KMS-11 (cell line): ENCODE data around the gene NINJ2.

ENCODE experiments used
- H2AFZ ChIP-seq: fragments of 200-600 bp; sonication (generic); 2 replicates; pipeline ENCODE4 v1.6.1; 2016; ENCODE audit warnings: antibody characterized with exemption, mixed run types, low read depth
- H3K27ac ChIP-seq: fragments of 200-600 bp; sonication (generic); 2 replicates; pipeline ENCODE4 v1.6.1; 2016; ENCODE audit warnings: mild to moderate bottlenecking, mixed run types
- H3K27me3 ChIP-seq: fragments of 200-600 bp; sonication (generic); 2 replicates; pipeline ENCODE4 v1.6.1; 2017; ENCODE audit warnings: mild to moderate bottlenecking, low read depth, mixed run types, moderate library complexity; ENCODE audit not compliant: insufficient read depth
- H3K36me3 ChIP-seq: fragments of 200-600 bp; sonication (generic); 2 replicates; pipeline ENCODE4 v1.6.1; 2017; ENCODE audit warnings: mild to moderate bottlenecking, mixed run types; ENCODE audit not compliant: insufficient read depth
- H3K4me1 ChIP-seq: fragments of 200-600 bp; sonication (generic); 2 replicates; pipeline ENCODE4 v1.6.1; 2016; ENCODE audit warnings: mild to moderate bottlenecking, low read depth, mixed run types; ENCODE audit not compliant: poor library complexity, severe bottlenecking
- H3K4me2 ChIP-seq: fragments of 200-600 bp; sonication (generic); 2 replicates; pipeline ENCODE4 v1.7.0; 2016; ENCODE audit warnings: mild to moderate bottlenecking, mixed run types
- H3K4me3 ChIP-seq: fragments of 200-600 bp; sonication (generic); IDR thresholded peaks from 2 replicates; pipeline ENCODE4 v1.6.1; 2017; ENCODE audit warnings: low read depth, low read length, mixed read lengths; ENCODE audit not compliant: insufficient read depth
- H3K79me2 ChIP-seq: fragments of 200-600 bp; sonication (generic); 2 replicates; pipeline ENCODE4 v1.6.1; 2016; ENCODE audit warnings: low read depth, mixed run types; ENCODE audit not compliant: insufficient read depth
- H3K9ac ChIP-seq: fragments of 200-600 bp; sonication (generic); 2 replicates; pipeline ENCODE4 v1.6.1; 2016; ENCODE audit warnings: mild to moderate bottlenecking, mixed run types
- H4K20me1 ChIP-seq: fragments of 200-600 bp; sonication (generic); 2 replicates; pipeline ENCODE4 v1.6.1; 2016; ENCODE audit warnings: mild to moderate bottlenecking, mixed run types; ENCODE audit not compliant: insufficient read depth
- TF ChIP-seq, protein P1 (sequence below): fragments of 200-600 bp; sonication (generic); conservative IDR thresholded peaks from 2 replicates; pipeline ENCODE4 v1.6.1; 2017; ENCODE audit warnings: low read depth, mild to moderate bottlenecking, antibody characterized with exemption, low read length, moderate library complexity, mixed read lengths

The NINJ2 gene

DNA sequence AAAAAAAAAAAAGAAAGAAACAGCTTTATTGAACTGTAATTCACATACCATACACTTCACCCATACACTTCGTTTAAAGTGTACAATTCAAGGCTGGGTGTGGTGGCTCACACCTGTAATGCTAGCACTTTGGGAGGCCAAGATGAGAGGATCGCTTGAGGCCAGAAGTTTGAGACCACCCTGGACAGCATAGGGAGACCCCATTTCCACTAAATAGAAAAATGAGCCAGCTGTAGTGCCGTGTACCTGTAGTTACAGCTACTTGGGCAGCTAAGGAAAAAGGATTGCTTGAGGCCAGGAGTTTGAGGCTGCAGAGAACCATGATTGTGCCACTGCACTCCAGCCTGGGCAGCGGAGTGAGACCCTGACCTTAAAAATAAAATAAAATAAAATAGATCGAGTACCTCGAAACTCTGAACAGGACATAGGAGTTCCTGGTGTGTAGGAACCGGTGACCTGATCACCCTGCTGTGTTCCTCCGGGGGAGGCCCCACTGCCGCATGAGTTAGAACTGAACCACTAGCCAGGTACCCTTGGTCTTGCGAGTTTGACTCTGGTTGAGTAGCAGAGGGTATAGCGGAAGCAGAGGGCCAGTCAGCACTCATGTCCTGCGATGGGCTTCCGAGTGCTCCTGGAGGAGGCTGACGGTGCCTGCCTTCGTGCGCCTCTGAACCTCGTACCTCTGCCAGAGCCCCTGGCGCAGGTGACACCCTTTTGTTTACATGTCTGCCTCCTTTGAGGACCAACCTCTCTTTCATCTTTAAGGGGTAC lies 123.5 kb downstream of the NINJ2 start:
- H3K79me2 ChIP-seq = no peaks in the 10 kb centered on the region
- no peak overlapping the region for H2AFZ ChIP-seq
- H3K36me3 ChIP-seq = no peaks in the 10 kb centered on the region
- H3K4me3 ChIP-seq = no peak overlapping the region
- TF ChIP-seq, protein P1, sequence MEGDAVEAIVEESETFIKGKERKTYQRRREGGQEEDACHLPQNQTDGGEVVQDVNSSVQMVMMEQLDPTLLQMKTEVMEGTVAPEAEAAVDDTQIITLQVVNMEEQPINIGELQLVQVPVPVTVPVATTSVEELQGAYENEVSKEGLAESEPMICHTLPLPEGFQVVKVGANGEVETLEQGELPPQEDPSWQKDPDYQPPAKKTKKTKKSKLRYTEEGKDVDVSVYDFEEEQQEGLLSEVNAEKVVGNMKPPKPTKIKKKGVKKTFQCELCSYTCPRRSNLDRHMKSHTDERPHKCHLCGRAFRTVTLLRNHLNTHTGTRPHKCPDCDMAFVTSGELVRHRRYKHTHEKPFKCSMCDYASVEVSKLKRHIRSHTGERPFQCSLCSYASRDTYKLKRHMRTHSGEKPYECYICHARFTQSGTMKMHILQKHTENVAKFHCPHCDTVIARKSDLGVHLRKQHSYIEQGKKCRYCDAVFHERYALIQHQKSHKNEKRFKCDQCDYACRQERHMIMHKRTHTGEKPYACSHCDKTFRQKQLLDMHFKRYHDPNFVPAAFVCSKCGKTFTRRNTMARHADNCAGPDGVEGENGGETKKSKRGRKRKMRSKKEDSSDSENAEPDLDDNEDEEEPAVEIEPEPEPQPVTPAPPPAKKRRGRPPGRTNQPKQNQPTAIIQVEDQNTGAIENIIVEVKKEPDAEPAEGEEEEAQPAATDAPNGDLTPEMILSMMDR = no peak
- no peaks in the 10 kb centered on the region for H3K4me1 ChIP-seq
- no peaks in the 10 kb centered on the region for H4K20me1 ChIP-seq
- no peak overlapping the region for H3K27ac ChIP-seq
- no peak overlapping the region for H3K4me2 ChIP-seq
- no peaks in the 10 kb centered on the region for H3K27me3 ChIP-seq
- H3K9ac ChIP-seq = no peak overlapping the region

DNA sequence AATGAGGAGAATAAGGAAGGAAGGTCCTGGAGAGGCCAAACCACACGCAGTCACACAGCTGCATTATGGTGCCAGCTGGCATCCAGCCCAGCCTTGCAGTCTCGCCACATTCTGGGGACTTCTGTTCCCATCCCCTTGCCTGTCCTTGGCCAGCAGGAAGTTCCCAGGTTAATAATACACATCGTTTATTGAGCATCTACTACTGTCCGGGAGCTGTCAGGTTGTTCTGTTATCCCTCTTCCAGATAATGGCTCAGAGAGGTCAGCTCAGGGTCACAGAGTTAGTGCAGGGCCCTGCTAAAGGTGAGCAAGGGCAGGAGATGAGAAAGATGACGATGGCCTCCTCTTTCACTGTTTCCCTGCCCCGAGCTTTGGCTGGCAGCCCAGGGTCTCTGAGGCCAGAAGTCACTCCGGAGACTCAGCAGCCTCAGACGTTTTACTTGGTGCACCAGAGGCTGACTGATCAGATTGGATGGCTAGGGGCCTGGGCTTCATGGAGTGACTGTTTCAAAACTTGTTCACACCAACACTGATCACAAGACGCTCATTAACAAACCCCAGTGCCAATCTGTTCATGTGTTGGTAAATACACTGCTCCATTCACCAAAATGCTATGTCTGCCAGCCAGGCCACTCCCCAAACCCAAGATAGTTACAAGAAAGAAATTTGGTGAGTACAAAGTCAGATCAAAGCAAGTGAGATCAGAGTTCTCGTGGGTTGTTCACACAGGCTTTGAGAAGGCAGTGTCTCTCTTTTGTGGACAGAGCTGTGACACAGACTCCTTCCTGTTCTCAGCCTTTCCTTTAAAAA lies 124.3 kb downstream of the NINJ2 start:
- no peaks in the 10 kb centered on the region for H4K20me1 ChIP-seq
- no peak overlapping the region for H3K27ac ChIP-seq
- TF ChIP-seq, protein P1 = no peak
- H3K9ac ChIP-seq = no peak overlapping the region
- no peak overlapping the region for H2AFZ ChIP-seq
- no peaks in the 10 kb centered on the region for H3K4me1 ChIP-seq
- H3K27me3 ChIP-seq = no peaks in the 10 kb centered on the region
- no peak overlapping the region for H3K4me2 ChIP-seq
- H3K79me2 ChIP-seq = no peaks in the 10 kb centered on the region
- no peaks in the 10 kb centered on the region for H3K36me3 ChIP-seq
- H3K4me3 ChIP-seq = no peak overlapping the region

DNA sequence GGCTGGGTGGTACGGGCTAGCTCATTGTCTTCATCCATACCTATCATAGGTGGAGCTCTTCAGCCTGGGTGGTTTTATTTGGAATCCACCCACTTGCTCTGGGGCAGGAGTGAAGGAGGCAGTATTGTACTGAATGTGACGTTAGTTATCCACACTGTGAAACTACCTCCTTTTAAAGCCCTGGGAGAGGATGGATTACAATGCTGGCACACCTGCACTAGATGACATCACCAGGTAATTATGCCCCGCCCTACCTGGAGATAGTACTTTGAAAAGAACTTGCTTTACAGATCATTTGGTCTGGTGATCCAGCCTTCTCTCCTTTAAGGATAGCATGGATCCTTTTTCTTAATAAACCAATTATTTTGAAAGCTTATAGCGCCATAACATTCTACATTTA lies 125.5 kb downstream of the NINJ2 start:
- TF ChIP-seq, protein P1 = no peak
- Histone ChIP-seq H3K36me3 (no peaks in the 10 kb centered on the region), H4K20me1 (no peaks in the 10 kb centered on the region), H3K4me2 (no peak overlapping the region), H3K79me2 (no peaks in the 10 kb centered on the region), H3K4me1 (no peaks in the 10 kb centered on the region), H2AFZ (no peak overlapping the region), H3K4me3 (no peak overlapping the region), H3K9ac (no peak overlapping the region), H3K27ac (no peak overlapping the region), H3K27me3 (no peaks in the 10 kb centered on the region)

DNA sequence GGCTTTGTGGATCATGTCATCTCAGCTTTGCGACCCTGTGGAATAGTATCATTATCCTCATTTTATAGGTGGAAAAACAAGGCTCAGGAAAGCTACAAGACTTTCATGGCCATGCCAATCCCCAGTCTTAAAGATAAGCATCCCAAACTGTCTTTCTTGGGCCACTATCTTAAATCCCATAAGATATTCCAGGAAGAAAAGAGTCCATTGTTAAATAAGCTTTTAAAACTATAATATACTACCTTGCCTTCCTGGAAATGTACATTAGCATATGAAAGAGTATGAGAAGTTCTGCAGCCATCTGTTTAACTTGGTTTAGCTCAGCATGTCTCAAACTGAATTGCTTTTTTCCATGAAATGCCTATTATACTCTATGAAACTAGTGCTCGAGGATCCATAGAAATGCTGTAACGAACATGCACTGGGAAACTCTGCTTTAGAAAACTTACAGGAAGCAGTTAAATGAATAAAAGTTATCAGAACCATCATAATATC lies 126.4 kb downstream of the NINJ2 start:
- Histone ChIP-seq H3K4me2 (no peak overlapping the region), H3K4me3 (no peak overlapping the region), H3K79me2 (no peaks in the 10 kb centered on the region), H3K9ac (no peak overlapping the region), H3K27me3 (no peaks in the 10 kb centered on the region), H4K20me1 (no peaks in the 10 kb centered on the region), H3K27ac (no peak overlapping the region), H3K36me3 (no peaks in the 10 kb centered on the region), H3K4me1 (no peaks in the 10 kb centered on the region), H2AFZ (no peak overlapping the region)
- TF ChIP-seq, protein P1 = no peak
